Epithelial cell of proximal tubule (primary cell): ENCODE data around the gene GADL1. TPM values are rescaled to one million over a fixed set of nuclear protein-coding genes. Genes with fewer than 3 reads are reported as not detected.

Experiments used
- DNase-seq: peaks from one replicate; pipeline ENCODE4 v3.0.0-alpha.2; 2011; ENCODE audit warnings: low read depth
- H3K4me3 ChIP-seq: 2 replicates; pipeline ENCODE4 v1.5.1; 2011; ENCODE audit warnings: low read depth, mild to moderate bottlenecking, low read length
- total RNA-seq: library from RNA; depleted of rRNA; stranded (reverse); fragments of >200 nt; gene quantifications from 2 replicates; pipeline ENCODE4 v1.2.3, GENCODE V29; 2015
- TF ChIP-seq, protein P1 (sequence below): conservative IDR thresholded peaks from 2 replicates; pipeline ENCODE4 v1.5.1; 2012; ENCODE audit warnings: low read depth, mild to moderate bottlenecking, low read length

The GADL1 gene
- total RNA-seq, 1 donor from 2014 or later = not detected

DNA sequence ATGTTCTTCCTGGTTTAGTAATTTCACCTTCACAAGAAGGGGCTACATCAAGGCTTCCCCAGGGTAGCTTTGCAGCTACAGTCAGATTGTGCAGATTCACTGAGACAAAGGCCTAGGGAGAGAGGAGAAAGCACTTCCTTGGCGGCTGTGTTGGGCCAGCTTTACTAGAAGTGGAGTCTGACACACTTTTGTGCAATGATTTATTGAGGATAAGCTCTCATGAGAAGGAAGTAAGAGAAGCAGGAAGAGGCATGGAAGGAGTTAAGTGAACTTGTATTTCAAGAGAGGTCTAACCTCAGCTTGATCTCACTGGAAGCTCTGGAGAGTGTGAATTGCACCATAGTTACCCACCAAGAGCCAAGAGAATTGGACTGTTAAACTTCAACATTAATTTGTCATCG, 209.2 kb downstream of the GADL1 start:
- DNase-seq = no peak
- TF ChIP-seq, protein P1, sequence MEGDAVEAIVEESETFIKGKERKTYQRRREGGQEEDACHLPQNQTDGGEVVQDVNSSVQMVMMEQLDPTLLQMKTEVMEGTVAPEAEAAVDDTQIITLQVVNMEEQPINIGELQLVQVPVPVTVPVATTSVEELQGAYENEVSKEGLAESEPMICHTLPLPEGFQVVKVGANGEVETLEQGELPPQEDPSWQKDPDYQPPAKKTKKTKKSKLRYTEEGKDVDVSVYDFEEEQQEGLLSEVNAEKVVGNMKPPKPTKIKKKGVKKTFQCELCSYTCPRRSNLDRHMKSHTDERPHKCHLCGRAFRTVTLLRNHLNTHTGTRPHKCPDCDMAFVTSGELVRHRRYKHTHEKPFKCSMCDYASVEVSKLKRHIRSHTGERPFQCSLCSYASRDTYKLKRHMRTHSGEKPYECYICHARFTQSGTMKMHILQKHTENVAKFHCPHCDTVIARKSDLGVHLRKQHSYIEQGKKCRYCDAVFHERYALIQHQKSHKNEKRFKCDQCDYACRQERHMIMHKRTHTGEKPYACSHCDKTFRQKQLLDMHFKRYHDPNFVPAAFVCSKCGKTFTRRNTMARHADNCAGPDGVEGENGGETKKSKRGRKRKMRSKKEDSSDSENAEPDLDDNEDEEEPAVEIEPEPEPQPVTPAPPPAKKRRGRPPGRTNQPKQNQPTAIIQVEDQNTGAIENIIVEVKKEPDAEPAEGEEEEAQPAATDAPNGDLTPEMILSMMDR = no peak

DNA sequence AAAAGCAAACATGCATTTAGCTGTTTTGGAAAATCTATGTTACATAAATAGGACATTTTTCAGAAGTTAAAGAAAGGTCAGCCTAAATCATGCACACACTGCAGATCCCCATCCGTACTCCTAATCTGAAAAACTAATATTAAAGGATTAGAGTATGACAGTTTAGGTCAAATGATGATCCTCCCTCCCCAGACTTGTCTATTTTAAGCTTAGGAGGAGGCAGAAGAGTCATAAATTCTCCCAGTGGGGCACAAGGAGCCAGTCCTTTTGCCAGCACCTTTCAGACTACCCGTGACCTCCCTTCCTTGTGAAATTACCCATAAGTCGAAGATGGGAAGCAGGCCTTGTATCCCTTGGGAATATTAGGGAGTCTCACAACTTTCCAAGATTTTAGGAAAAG, 210.1 kb downstream of the GADL1 start:
- H3K4me3 ChIP-seq = no peak overlapping the region
- TF ChIP-seq, protein P1 = no peak
- DNase-seq = no peak

More for the DNA sequence above, 209.2 kb downstream of the GADL1 start:
- H3K4me3 ChIP-seq = no peak overlapping the region

DNA sequence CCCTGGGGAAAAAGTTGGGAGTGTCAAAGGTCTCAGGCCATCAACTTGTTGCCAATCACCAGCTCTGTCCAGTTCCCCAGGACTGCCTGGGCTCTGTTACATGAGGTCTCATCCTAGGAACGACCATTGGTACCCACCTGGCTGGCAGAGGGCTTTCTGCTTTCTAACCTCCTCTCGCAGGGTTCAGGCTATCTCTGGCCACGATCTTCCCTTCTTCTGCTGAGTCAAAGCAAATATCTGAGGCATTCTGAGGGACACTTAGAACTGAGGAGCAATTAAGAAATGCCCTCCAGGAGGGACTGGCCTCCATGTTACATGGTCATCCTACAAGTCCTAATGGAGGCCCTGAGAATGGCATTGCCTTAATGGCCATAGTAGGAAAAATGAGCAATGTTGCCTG, 210.7 kb downstream of the GADL1 start:
- DNase-seq = no peak
- no peak overlapping the region for H3K4me3 ChIP-seq
- TF ChIP-seq, protein P1 = no peak

DNA sequence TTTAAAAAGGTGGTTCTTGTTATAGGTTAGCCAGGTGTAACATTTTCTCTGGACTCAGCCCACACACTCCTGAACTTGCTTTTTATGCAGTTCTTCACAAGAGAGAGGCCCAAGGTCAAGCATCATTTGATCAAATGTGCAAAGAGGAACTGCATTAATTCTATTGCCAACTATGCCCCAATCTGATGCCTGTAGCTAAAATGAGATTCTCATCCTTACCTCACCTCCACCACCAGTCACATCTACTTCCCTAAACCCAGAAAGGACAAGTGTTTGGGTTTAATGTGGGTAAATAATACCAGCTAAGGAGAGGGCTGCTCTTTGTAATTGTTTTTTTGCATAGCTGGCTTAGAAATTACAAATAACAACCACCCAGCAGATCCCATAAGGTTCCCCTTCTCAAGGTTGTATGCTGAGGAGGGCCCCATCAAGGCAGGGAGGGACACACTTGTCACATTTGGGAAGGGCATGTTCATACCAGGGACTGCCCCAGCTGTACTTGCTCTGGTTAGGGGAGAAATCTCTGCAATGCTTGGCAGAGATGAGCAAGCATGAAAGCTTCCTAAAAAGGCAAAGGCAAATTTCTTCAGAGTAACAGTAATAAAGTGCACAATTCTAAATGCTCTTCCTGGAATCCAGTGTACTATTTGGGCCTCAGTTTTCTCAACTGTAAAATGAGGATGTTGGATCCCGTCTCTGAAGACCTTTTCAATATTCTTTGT, 211.9 kb downstream of the GADL1 start:
- TF ChIP-seq, protein P1 = no peak
- no peak for DNase-seq
- H3K4me3 ChIP-seq = no peak overlapping the region

DNA sequence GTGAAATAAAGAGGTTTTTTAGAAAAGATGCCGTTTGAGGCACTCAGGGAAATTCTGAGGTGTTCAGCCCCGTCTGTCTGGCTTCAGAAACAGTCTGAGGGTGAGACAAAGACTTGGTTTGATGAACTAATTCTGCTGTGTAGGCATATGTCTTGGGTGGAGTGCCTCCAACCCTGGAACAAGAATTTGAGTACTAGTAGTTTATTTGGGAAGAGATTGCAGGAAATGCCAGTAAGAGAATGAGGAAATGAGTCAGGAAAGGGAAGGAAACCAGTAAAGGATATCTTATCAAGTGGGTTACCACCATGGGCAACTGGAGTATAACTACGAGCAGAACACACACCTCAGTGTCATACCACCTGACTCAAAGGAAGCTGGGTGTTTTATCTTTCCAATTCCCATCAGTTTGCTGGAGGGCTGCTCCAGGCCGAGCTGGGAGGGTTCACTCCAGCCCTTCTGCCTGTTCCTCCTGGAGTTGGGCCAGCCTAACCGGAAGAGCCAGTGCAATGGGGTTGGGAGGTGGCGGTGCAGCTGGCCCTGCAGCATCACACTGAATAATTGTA, 212.7 kb downstream of the GADL1 start:
- H3K4me3 ChIP-seq = no peak overlapping the region
- TF ChIP-seq, protein P1 = no peak
- no peak for DNase-seq

DNA sequence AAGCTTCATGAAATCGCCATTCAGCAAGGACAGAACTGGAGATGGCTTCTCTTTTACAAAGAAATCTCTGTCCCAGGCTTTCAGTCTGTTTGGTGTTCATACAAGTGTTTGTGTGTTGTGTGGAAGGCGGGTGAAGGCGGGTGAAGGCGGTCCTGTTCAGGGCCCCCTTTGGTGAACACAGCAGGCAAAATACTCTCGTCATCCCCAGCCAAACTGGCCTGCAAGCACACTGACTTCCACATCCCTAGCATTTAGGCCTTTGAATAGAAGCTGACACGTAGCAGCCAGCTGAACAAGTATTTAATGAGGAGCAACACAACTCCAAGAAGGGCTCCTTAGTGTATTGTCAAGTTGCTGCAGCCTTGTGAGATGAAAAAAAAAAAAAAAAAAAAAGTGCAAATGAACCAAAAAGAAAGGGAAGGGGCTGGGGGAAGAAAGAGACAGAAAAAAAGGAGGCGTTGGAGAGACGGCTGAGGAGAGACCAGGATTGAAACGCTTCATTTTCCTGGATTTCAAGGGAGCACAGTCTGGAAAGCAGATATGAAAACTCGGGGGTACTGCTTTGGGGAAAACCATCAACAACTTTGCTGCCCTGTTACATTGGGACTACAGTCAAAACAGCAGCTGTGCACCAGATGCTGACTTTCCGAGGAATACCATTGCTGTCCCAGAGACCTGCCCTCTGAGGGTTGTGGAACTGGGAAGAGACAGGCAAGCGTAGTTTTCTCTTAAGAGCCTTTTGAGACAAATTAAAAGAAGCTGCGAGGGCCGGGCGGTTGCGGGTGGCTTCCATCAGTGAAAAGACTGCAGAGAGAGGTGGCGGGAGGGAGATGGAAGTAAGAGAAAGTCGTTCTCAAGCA, 213.4 kb downstream of the GADL1 start:
- DNase-seq = no peak

More for the DNA sequence above, 213.4 kb downstream of the GADL1 start:
- H3K4me3 ChIP-seq = no peak overlapping the region
- TF ChIP-seq, protein P1 = no peak
